RCC 7860 (cell line): ENCODE results near the gene AAMDC.

Source experiments
- DNase-seq: peaks from one replicate; pipeline ENCODE4 v3.0.0-alpha.2; 2015; ENCODE audit warnings: low spot score
- FAIRE-seq: peaks from 2 replicates; lab custom pipeline; 2012; peaks lifted over from hg19 to GRCh38; lab: Jason Lieb, UNC

Gene AAMDC

DNA sequence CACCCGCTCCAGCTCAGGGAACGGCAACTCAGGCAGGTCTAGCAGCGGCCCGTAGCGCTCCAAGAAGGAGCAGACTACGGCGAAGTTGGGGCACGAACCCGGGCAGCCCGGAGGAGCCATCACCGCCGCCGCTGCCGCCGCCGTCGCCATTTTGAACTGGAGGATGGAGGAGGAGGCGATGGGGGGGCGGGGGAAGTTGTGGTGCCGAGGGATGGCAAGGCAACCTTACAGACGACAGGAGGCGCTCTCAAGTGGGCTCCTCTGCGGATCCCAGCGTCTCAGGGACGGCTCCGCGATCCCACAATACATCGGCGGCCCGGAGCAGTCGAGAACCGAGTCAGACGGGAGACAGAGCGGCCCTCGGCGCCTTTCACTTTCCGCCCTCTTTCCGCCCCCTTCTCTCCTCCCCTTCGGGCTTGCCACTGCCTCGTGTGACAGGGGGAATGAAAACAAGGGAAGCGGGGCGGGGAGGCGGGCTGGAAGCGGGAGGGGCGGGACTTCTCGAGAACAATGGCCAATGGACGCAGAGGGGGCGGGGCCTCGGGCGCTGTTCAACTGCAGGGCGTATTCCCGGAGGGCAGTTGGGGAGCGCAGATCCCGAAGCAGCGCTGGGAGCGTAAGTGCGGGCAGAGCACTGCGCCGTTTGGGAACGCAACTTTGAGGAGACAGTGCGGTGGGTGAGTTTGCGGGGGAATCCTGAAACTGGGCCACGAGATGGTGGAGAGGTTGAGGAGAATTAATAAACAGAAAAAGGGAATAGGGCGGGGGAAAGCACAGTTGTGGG lies at the start of gene AAMDC, which contains the start of gene RSF1:
Gene AAMDC, plus strand, starts transcription at position 580 of the 784 bp plus-strand sequence. CDS start 21,353 bp downstream, outside the sequence.
Gene RSF1, minus strand, starts transcription at position 158 of the 784 bp plus-strand sequence. Its CDS starts 8 bp downstream, at position 150.
- FAIRE-seq = peak; percentile 65
- DNase-seq = peak; percentile 91

DNA sequence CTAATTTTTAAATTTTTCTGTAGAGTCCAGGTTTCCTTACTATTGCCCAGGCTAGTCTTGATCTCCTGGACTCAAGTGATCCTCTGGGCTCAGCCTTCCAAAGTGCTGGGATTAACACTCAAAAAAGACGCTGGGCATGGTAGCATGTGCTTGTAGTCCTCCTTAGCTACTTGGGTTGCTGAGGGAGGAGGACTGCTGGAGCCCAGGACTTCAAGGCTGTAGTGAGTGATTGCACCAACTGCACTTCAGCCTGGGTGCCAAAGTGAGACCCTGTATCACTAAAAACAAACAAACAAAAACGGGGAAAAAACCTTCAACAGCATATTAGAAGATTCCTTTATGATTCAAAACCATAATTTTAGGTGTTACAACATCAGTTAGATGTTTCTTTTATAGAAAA lies 45.0 kb upstream of the AAMDC start:
- DNase-seq = no peak
- no peak for FAIRE-seq

- FAIRE-seq (no peak), DNase-seq (no peak)
Measured at GRCh38 chr11:77776455-77776854, 44.5 kb upstream of the AAMDC start.

GRCh38 chr11:77778118-77778517 lies 42.8 kb upstream of the AAMDC start:
- DNase-seq (no peak), FAIRE-seq (no peak)

DNA sequence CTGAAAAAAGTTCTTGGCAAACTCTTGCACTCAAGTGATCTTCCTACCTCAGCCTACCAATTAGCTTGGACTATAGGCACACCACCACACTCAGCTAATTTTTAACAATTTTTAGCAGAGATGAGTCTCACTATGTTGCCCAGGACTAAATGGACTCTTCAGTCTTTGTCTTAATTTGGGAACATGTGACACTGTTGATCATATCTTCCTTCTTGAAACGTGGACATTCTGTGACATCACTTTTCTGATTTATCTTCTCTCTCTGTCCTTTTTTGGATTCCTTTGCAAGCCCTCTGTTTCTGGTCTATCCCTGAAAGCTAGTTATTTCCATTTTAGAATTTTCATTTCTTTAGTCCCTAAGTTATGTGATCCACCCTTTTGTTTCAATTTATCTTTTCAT lies 42.4 kb upstream of the AAMDC start:
- DNase-seq (no peak), FAIRE-seq (no peak)

GRCh38 chr11:77779935-77780334 lies 41.0 kb upstream of the AAMDC start:
- FAIRE-seq = no peak
- DNase-seq = no peak

- FAIRE-seq (no peak), DNase-seq (no peak)
Measured at GRCh38 chr11:77783025-77783424, 37.9 kb upstream of the AAMDC start.

DNA sequence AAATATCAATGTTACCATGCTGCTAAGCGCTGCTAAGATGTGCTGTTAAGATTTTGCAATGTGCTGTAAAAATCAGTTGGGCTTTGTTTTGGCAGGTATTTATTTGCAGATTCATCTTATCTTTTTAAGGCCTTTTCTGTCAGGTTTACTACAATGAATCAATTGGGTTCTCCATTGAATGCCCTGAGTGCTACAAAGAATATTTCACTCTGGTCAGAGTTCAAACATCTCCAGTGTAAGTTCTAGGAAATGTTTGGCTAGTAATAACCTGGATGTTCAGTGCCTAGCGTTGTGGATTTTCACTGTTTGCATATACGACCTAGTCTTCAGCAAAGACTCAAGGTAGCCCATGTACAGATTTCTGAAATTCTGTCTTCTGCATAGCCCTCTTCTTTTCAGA lies 36.4 kb upstream of the AAMDC start:
- DNase-seq (no peak), FAIRE-seq (no peak)

DNA sequence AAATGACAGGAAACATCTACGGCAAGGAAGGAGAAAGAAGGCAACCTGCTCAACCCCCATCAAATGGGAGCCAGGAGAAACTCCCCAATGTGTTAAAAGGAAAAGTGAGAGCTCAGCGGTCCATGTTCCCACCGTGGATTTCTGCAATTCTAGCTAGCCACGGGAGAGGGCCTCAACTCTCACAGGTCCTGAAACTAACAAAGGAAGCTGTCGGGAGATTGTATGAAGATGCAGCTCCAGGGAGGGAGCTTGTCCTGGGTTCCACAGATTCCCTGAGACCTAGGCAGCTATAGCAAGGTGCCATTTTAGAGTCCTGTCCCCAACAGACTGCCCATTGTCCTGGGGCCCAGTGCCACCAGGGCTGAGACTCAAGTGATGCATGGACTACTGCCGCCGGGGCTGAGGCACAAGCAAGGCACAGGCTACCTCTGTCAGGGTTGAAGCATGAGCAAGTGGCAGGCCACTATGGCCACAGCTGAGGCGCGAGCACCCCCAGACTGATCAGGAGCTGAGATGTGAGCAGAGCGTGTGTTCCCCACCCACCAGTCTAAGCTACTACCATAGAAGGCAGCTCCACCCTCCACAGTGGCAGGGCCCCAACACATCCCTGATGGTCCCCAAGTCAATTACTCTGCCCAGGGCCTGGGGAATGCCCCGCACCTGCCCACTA lies 31.7 kb upstream of the AAMDC start:
- FAIRE-seq = no peak
- no peak for DNase-seq

- FAIRE-seq (no peak), DNase-seq (no peak)
Measured at GRCh38 chr11:77789731-77790476, 31.0 kb upstream of the AAMDC start.

DNA sequence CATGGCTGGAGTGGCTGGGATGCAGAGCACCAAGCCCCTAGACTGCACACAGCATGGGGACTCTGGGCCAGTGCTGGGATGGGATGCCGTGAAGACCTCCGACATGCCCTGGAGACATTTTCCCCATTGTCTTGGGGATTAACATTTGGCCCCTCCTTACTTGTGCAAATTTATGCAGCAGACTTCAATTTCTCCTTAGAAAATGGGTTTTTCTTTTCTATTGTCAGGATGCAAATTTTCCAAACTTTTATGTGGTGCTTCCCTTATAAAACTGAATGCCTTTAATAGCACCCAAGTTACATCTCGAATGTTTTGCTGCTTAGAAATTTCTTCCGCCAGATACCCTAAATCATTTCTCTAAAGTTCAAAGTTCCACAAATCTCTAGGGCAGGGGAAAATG lies 29.6 kb upstream of the AAMDC start:
- FAIRE-seq = no peak
- no peak for DNase-seq

- no peak for FAIRE-seq
Measured at GRCh38 chr11:77793972-77794371, 27.0 kb upstream of the AAMDC start.

GRCh38 chr11:77799338-77799737 lies 21.6 kb upstream of the AAMDC start:
- DNase-seq (no peak), FAIRE-seq (no peak)

More at GRCh38 chr11:77793972-77794371, 27.0 kb upstream of the AAMDC start:
- no peak for DNase-seq

DNA sequence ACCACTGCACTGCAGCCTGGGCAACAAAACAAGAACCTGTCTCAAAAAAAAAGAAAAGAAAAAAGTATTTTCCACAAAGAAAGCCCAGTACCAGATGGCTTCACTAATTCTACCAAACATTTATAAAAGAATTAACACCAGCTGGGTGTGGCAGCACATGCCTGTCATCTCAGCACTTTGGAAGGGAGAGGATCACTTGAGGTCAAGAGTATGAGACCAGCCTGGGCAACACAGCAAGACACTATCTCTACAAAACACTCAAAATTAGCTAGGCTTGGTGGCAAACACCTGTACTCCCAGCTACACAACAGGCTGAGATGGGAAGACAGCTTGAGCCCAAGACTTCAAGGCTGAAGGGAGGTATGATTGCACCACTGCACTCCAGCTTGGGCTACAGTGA lies 20.5 kb upstream of the AAMDC start:
- FAIRE-seq (no peak), DNase-seq (no peak)

DNA sequence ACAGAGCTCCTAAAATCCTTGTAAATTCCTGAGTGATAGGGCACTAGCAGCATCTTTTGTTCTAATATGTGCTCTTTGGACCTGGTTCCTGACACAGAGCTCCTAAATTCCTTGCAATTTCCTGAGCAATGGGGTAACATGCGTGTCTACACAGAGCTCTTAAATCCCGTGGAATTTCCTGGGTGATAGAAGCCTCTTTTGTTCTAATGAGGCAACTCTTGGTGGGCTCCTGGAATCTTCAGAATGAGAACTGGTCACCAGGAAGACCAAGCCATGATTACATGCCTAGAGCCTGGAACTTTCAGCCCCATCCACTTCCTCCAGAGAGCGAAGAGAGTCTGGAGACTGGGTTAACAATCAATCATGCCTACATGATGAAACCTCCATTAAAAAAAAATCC lies 19.5 kb upstream of the AAMDC start:
- no peak for DNase-seq
- FAIRE-seq = no peak

- no peak for FAIRE-seq
- DNase-seq = no peak
Measured at GRCh38 chr11:77806415-77806814, 14.5 kb upstream of the AAMDC start.

GRCh38 chr11:77806993-77807392 lies 14.0 kb upstream of the AAMDC start:
- no peak for FAIRE-seq

GRCh38 chr11:77813256-77813655 lies 7.7 kb upstream of the AAMDC start:
- DNase-seq = no peak
- FAIRE-seq = no peak

More at GRCh38 chr11:77806993-77807392, 14.0 kb upstream of the AAMDC start:
- DNase-seq = no peak

DNA sequence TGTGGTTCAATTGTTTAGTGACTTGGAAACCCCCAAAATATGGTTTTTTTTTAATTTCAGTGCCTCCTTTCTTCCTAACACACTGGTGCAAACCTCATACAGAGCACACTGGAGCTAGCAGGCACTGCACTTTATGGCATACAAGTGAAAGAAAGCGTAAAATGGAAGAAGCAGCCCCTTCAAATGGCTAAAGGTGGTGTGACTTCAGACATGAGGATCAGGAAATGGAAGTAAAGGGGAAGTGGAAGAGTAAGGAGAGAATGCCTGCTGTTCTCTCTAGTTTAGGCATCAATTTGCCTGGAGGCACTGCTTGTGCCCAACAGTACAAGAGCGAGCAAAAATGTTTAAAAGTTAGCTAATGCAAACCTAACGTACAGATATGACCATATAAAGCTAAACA lies 6.1 kb upstream of the AAMDC start:
- DNase-seq (no peak), FAIRE-seq (no peak)

DNA sequence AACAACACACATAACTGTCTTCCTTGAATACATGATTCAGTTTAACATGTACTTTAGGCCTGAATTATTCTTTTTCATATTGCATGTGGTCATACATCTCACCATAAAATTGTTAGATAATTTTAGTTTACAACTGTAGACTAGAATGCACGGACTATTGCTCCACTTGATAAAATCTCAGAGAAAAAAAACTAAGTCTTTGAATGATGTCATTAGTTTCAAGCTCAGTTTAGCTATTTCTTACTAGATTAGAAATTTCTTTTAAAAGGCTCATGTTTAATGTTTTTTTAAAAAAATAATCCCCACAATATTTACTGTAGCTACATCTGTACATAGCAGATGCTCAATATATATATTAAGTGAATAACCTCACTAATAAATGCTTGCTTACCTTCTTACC lies 5.5 kb upstream of the AAMDC start:
- DNase-seq = no peak
- FAIRE-seq = no peak

DNA sequence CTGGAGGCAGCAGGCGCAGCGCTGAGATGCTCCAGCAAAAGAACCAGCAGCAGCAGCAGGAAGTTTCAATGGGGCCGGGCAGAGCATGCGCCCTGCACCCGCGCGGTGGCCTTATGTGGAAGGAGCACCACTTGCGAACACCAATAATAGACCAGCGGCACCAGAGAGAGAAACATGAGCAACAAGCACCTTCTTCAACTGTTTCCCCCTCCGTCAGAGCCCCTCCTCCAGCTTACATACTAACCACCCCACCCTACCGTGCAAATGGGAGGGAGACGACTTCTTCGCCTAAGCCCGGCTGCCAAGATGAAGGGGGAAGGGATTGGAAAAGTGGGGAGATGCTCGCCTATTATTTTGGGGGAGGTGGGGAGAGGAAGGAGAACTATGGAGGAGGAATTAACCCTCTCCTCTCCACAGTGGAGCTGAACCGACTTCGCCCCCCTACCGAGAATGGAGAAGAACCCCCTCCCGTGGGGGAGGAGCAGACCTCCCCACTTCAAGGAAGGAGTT lies 1.5 kb upstream of the AAMDC start:
- peak; percentile 66 for DNase-seq
- no peak for FAIRE-seq
